H1 (cell line): ENCODE measurements around the gene BSN. TPM values are rescaled to one million over a fixed set of nuclear protein-coding genes. Genes with fewer than 3 reads are reported as not detected.

Source experiments
- CTCF ChIA-PET: fragments of 300-600 bp; sonication (Branson Sonifier 250); formaldehyde crosslinking; loops from one replicate; lab custom pipeline; 2021; ENCODE audit not compliant: partially characterized antibody; lab: Charles Lee
- POLR2A ChIA-PET: fragments of 300-600 bp; sonication (Branson Sonifier 250); formaldehyde crosslinking; loops from one replicate; lab custom pipeline; 2021; ENCODE audit warnings: inconsistent platforms; ENCODE audit not compliant: partially characterized antibody; lab: Charles Lee
- DNase-seq, 2 experiments: peaks; one replicate each; pipeline versions ENCODE4 v3.0.0 to v3.0.0-alpha.2; 2010 to 2022; ENCODE audit warnings: low spot score in 2 of 2, low read depth in 1 of 2, mixed read lengths in 1 of 2
- FAIRE-seq: peaks from 2 replicates; lab custom pipeline; 2011; peaks lifted over from hg19 to GRCh38; lab: Jason Lieb, UNC
- H2AFZ ChIP-seq: 2 replicates; pipeline ENCODE4 v1.8.1; 2012; ENCODE audit warnings: low read length, inconsistent platforms
- H2AK5ac ChIP-seq: 2 replicates; pipeline ENCODE4 v1.6.1; 2013; ENCODE audit warnings: low read depth, low read length
- H2BK120ac ChIP-seq: replicated peaks from 2 replicates; pipeline ENCODE3; 2013; ENCODE audit warnings: low read depth, low read length, inconsistent platforms
- H2BK12ac ChIP-seq: 2 replicates; pipeline ENCODE4 v1.6.1; 2013; ENCODE audit warnings: low read depth, low read length
- H2BK15ac ChIP-seq: 2 replicates; pipeline ENCODE4 v1.6.1; 2013; ENCODE audit warnings: low read length
- H2BK20ac ChIP-seq: 2 replicates; pipeline ENCODE4 v1.6.1; 2013; ENCODE audit warnings: low read length
- H2BK5ac ChIP-seq: 2 replicates; pipeline ENCODE4 v1.6.1; 2013; ENCODE audit warnings: low read depth, low read length
- H3K14ac ChIP-seq: 2 replicates; pipeline ENCODE4 v1.6.1; 2013; ENCODE audit warnings: inconsistent platforms; ENCODE audit not compliant: insufficient read length
- H3K18ac ChIP-seq: 2 replicates; pipeline ENCODE4 v1.6.1; 2013; ENCODE audit warnings: low read length; ENCODE audit errors: extremely low read depth
- H3K23ac ChIP-seq: 2 replicates; pipeline ENCODE4 v1.6.1; 2013; ENCODE audit warnings: inconsistent platforms; ENCODE audit not compliant: insufficient read length
- H3K23me2 ChIP-seq: 2 replicates; pipeline ENCODE4 v1.6.1; 2013; ENCODE audit warnings: low read depth, low read length
- H3K27ac ChIP-seq: 2 replicates; pipeline ENCODE4 v1.6.1; 2011; ENCODE audit warnings: low read depth, low read length, inconsistent platforms
- H3K27me3 ChIP-seq, 4 experiments: replicated peaks in 1 of 4; 1 replicate in 1 of 4; 2 replicates in 3 of 4; pipeline versions ENCODE4 v1.6.1 to v1.8.1; 2011 to 2013; ENCODE audit warnings: low read length in 3 of 4, mild to moderate bottlenecking in 3 of 4, inconsistent platforms in 2 of 4, mixed read lengths in 2 of 4, moderate library complexity in 1 of 4; ENCODE audit not compliant: control insufficient read depth in 3 of 4, insufficient read depth in 3 of 4; ENCODE audit errors: extremely low read depth in 1 of 4
- H3K36me3 ChIP-seq, 4 experiments: 2 replicates each; pipeline versions ENCODE4 v1.6.1 to v1.8.1; 2011 to 2013; ENCODE audit warnings: mild to moderate bottlenecking in 4 of 4, low read length in 3 of 4, moderate library complexity in 2 of 4, control low read depth in 1 of 4, inconsistent platforms in 1 of 4; ENCODE audit not compliant: insufficient read depth in 4 of 4, control insufficient read depth in 2 of 4
- H3K4ac ChIP-seq: replicated peaks from 2 replicates; pipeline ENCODE3; 2013; ENCODE audit warnings: low read length, low read depth, mixed read lengths, inconsistent platforms; ENCODE audit not compliant: insufficient read length
- H3K4me1 ChIP-seq, 4 experiments: replicated peaks in 1 of 4; 1 replicate in 1 of 4; 2 replicates in 3 of 4; pipeline versions ENCODE4 v1.6.1 to v1.8.1; 2011 to 2013; ENCODE audit warnings: low read length in 3 of 4, inconsistent platforms in 2 of 4, mixed read lengths in 1 of 4; ENCODE audit not compliant: insufficient read depth in 4 of 4, control insufficient read depth in 3 of 4
- H3K4me2 ChIP-seq, 2 experiments: 2 replicates each; pipeline versions ENCODE4 v1.6.1 to v1.8.1; 2011 to 2013; ENCODE audit warnings: low read depth in 2 of 2, low read length in 2 of 2, control low read depth in 1 of 2, inconsistent platforms in 1 of 2, mild to moderate bottlenecking in 1 of 2; ENCODE audit not compliant: insufficient read depth in 1 of 2
- H3K4me3 ChIP-seq, 4 experiments: fragments of 200-600, 300-600 bp in 1 of 4; sonication (generic), shearing (Covaris generic), sonication (Bioruptor Twin) in 1 of 4; 2 replicates each; pipeline versions ENCODE4 v1.5.1 to v1.8.1; 2011 to 2016; ENCODE audit warnings: low read length in 4 of 4, low read depth in 3 of 4, control low read depth in 2 of 4, inconsistent platforms in 2 of 4, mild to moderate bottlenecking in 2 of 4, mixed read lengths in 1 of 4, moderate library complexity in 1 of 4; ENCODE audit not compliant: insufficient read depth in 2 of 4; ENCODE audit errors: extremely low read depth in 1 of 4
- H3K56ac ChIP-seq: replicated peaks from 2 replicates; pipeline ENCODE3; 2013; ENCODE audit warnings: low read depth, mild to moderate bottlenecking, mixed read lengths, low read length, inconsistent platforms; ENCODE audit not compliant: insufficient read length
- H3K79me1 ChIP-seq: 2 replicates; pipeline ENCODE4 v1.6.1; 2013; ENCODE audit warnings: low read depth, low read length, control low read depth
- H3K79me2 ChIP-seq, 2 experiments: 2 replicates each; pipeline versions ENCODE4 v1.6.1 to v1.8.1; 2012 to 2013; ENCODE audit warnings: low read length in 2 of 2, mild to moderate bottlenecking in 2 of 2, inconsistent platforms in 1 of 2; ENCODE audit not compliant: insufficient read depth in 2 of 2, control insufficient read depth in 1 of 2
- H3K9ac ChIP-seq, 4 experiments: replicated peaks in 1 of 4; 1 replicate in 1 of 4; 2 replicates in 3 of 4; pipeline versions ENCODE4 v1.6.1 to v1.8.1; 2011 to 2013; ENCODE audit warnings: low read depth in 3 of 4, low read length in 3 of 4, control low read depth in 2 of 4, mild to moderate bottlenecking in 2 of 4, moderate library complexity in 2 of 4, inconsistent platforms in 1 of 4; ENCODE audit errors: extremely low read depth in 1 of 4
- H3K9me3 ChIP-seq, 2 experiments: 2 replicates each; pipeline versions ENCODE4 v1.6.1 to v1.8.1; 2012 to 2013; ENCODE audit warnings: mild to moderate bottlenecking in 2 of 2, moderate library complexity in 2 of 2, control low read depth in 1 of 2, inconsistent platforms in 1 of 2, low read depth in 1 of 2, low read length in 1 of 2, mixed read lengths in 1 of 2; ENCODE audit not compliant: insufficient read depth in 2 of 2
- H4K20me1 ChIP-seq, 2 experiments: replicated peaks in 1 of 2; 2 replicates each; pipeline versions ENCODE3 to v1.8.1; 2011 to 2013; ENCODE audit warnings: inconsistent platforms in 2 of 2, low read length in 2 of 2, mild to moderate bottlenecking in 1 of 2; ENCODE audit not compliant: insufficient read depth in 2 of 2, control insufficient read depth in 1 of 2
- H4K5ac ChIP-seq: 2 replicates; pipeline ENCODE4 v1.6.1; 2013; ENCODE audit warnings: low read length, low read depth, mixed read lengths, inconsistent platforms; ENCODE audit not compliant: insufficient read length
- H4K8ac ChIP-seq: 2 replicates; pipeline ENCODE4 v1.8.0; 2013; ENCODE audit warnings: mild to moderate bottlenecking, moderate library complexity, low read length, inconsistent platforms; ENCODE audit not compliant: insufficient read depth; ENCODE audit errors: extremely low read depth
- H4K91ac ChIP-seq: replicated peaks from 2 replicates; pipeline ENCODE3; 2013; ENCODE audit warnings: low read length, mixed read lengths, inconsistent platforms; ENCODE audit not compliant: insufficient read length
- ATF3 ChIP-seq: IDR thresholded peaks from 2 replicates; pipeline ENCODE4 v1.6.1; 2011; ENCODE audit warnings: low read depth, mild to moderate bottlenecking, low read length; ENCODE audit not compliant: insufficient read depth
- BRCA1 ChIP-seq: IDR thresholded peaks from 2 replicates; pipeline ENCODE4 v1.6.1; 2012; ENCODE audit warnings: low read depth, low read length, improper control_type of control experiment
- E2F6 ChIP-seq: IDR thresholded peaks from 2 replicates; pipeline ENCODE4 v1.6.1; 2012; ENCODE audit warnings: inconsistent platforms
- HDAC2 ChIP-seq, 2 experiments: fragments of 300-600 bp in 1 of 2; sonication (generic) in 1 of 2; IDR thresholded peaks; 2 replicates each; pipeline ENCODE4 v1.6.1; 2011 to 2012; ENCODE audit warnings: low read depth in 2 of 2, low read length in 2 of 2, mild to moderate bottlenecking in 2 of 2, moderate library complexity in 2 of 2, borderline replicate concordance in 1 of 2, inconsistent platforms in 1 of 2
- JUND ChIP-seq: IDR thresholded peaks from 2 replicates; pipeline ENCODE4 v1.6.1; 2011; ENCODE audit warnings: mild to moderate bottlenecking, improper control_type of control experiment, low read length
- PHF8 ChIP-seq: fragments of 200-600 bp; sonication (generic); conservative IDR thresholded peaks from 2 replicates; pipeline ENCODE4 v1.7.1; 2012; ENCODE audit warnings: low read depth, mild to moderate bottlenecking, inconsistent platforms, low read length, moderate library complexity
- POLR2A ChIP-seq, 2 experiments: IDR thresholded peaks; 1 replicate in 1 of 2; 2 replicates in 1 of 2; pipeline ENCODE4 v1.6.1; 2011; ENCODE audit warnings: low read depth in 2 of 2, low read length in 2 of 2, mild to moderate bottlenecking in 2 of 2; ENCODE audit errors: control extremely low read depth in 1 of 2
- SIRT6 ChIP-seq: IDR thresholded peaks from one replicate; pipeline ENCODE4 v1.7.1; 2012; ENCODE audit warnings: low read length, inconsistent platforms
- TAF7 ChIP-seq: optimal IDR thresholded peaks from 2 replicates; pipeline ENCODE3; 2011; ENCODE audit warnings: low read depth, mild to moderate bottlenecking, inconsistent platforms, low read length, moderate library complexity, borderline replicate concordance
- WGBS, 2 experiments: shearing (Covaris generic) in 1 of 2; methylation state at CpG; one replicate each; pipeline versions ENCODE4 v1.1.6 to v1.1.7; 2013 to 2015; ENCODE audit warnings: low lambda C conversion rate in 2 of 2, mixed read lengths in 2 of 2, inconsistent platforms in 1 of 2, low coverage in 1 of 2, missing lambda C conversion rate in 1 of 2; ENCODE audit not compliant: insufficient replicate concordance in 2 of 2, insufficient coverage in 1 of 2, insufficient read length in 1 of 2; ENCODE audit errors: extremely low coverage in 1 of 2, missing lambda C conversion rate in 1 of 2; 5-methylcytosine and 5-hydroxymethylcytosine counted together
- polyA plus RNA-seq, 7 experiments: library from polyadenylated mRNA; depleted of rRNA in 3 of 7; stranded (reverse) in 5 of 7; unstranded in 2 of 7; fragments of >200 nt in 5 of 7; fragments of 200-250 nt in 2 of 7; gene quantifications; 1 replicate in 5 of 7; 2 replicates in 1 of 7; 4 replicates in 1 of 7; pipeline versions ENCODE4 v1.2.1 to v1.2.3, GENCODE V29; 2011 to 2013; ENCODE audit warnings: missing spikeins in 2 of 7, mixed read lengths in 2 of 7
- total RNA-seq: library from RNA; stranded (reverse); fragmentation: NEBNext Ultra II Directional; extraction: Animal tissue kit (Norgen Biotek cat#: 25700); gene quantifications from 2 replicates; pipeline ENCODE4 v1.2.1, GENCODE V29; 2021
- TF ChIP-seq, protein P1 (sequence below), 3 experiments: IDR thresholded peaks; 1 replicate in 2 of 3; 2 replicates in 1 of 3; pipeline versions ENCODE4 v1.5.1 to v1.6.1; 2011; ENCODE audit warnings: low read length in 3 of 3, mild to moderate bottlenecking in 3 of 3, inconsistent platforms in 2 of 3, low read depth in 1 of 3, moderate library complexity in 1 of 3; ENCODE audit not compliant: insufficient read depth in 1 of 3; ENCODE audit errors: control extremely low read depth in 1 of 3

Gene BSN
- total and polyA plus RNA-seq, 2 of the 8 experiments (the other 6 are each of a cell fraction or from before 2014, with no cell fraction given), result 0.60 to 3.0 TPM

GRCh38 chr3:49658711-49659110 lies 104.4 kb downstream of the BSN start:
- Histone ChIP-seq H3K18ac (no peak overlapping the region), H2BK5ac (no peak overlapping the region), H3K56ac (no peak overlapping the region), H3K27me3 (no peaks in the 10 kb centered on the region), H4K5ac (no peak overlapping the region), H3K9me3 (no peaks in the 10 kb centered on the region), H4K91ac (no peak overlapping the region), H3K79me1 (no peaks in the 10 kb centered on the region; the same call in 1 of the 2 replicates), H3K4me1 (no peaks in the 10 kb centered on the region), H2BK12ac (no peak overlapping the region), H3K4me2 (no peak overlapping the region), H3K23me2 (no peaks in the 10 kb centered on the region), H2BK20ac (no peak overlapping the region), H4K8ac (no peak overlapping the region), H2BK120ac (no peak overlapping the region), H3K14ac (no peak overlapping the region), H3K4ac (no peak overlapping the region), H3K27ac (no peak overlapping the region), H2AK5ac (no peak overlapping the region), H2BK15ac (no peak overlapping the region), H3K4me3 (no peak overlapping the region), H2AFZ (no peak overlapping the region), H3K23ac (no peak overlapping the region), H3K9ac (no peak overlapping the region), H4K20me1 (no peaks in the 10 kb centered on the region), H3K79me2 (no peaks in the 10 kb centered on the region), H3K36me3 (no peaks in the 10 kb centered on the region)
- WGBS, 2 experiments, result 90% methylated on average over 2 of the region's 2 CpGs; no CpG with 5 or more reads in 1 of the 2 experiments
- FAIRE-seq (no peak), DNase-seq (no peak)
- CTCF ChIA-PET, result interaction anchor here (1.0 to 7.9 kb wide), 3 partner anchors 19 to 42 kb away, joined by 3 to 39 read pairs (median 3); no protein-coding TSS in a partner anchor
- POLR2A ChIA-PET, result no interaction called here
- TF ChIP-seq BRCA1, result no peak
- TF ChIP-seq ATF3, result no peak
- TF ChIP-seq PHF8, result no peak
- no peak for TF ChIP-seq JUND
- TF ChIP-seq E2F6, result no peak
- TF ChIP-seq TAF7, result no peak
- TF ChIP-seq POLR2A (IDR thresholded peaks at IDR 0.05; ENCODE audit: control extremely low read depth in 1 of 2, low read depth in 2 of 2, low read length in 2 of 2), result no peak
- TF ChIP-seq, protein P1, sequence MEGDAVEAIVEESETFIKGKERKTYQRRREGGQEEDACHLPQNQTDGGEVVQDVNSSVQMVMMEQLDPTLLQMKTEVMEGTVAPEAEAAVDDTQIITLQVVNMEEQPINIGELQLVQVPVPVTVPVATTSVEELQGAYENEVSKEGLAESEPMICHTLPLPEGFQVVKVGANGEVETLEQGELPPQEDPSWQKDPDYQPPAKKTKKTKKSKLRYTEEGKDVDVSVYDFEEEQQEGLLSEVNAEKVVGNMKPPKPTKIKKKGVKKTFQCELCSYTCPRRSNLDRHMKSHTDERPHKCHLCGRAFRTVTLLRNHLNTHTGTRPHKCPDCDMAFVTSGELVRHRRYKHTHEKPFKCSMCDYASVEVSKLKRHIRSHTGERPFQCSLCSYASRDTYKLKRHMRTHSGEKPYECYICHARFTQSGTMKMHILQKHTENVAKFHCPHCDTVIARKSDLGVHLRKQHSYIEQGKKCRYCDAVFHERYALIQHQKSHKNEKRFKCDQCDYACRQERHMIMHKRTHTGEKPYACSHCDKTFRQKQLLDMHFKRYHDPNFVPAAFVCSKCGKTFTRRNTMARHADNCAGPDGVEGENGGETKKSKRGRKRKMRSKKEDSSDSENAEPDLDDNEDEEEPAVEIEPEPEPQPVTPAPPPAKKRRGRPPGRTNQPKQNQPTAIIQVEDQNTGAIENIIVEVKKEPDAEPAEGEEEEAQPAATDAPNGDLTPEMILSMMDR (IDR thresholded peaks at IDR 0.05; ENCODE audit: control extremely low read depth in 1 of 3, insufficient read depth in 1 of 3, low read depth in 1 of 3, low read length in 3 of 3), result no peak
- TF ChIP-seq SIRT6, result no peak
- TF ChIP-seq HDAC2 (IDR thresholded peaks at IDR 0.05; ENCODE audit: borderline replicate concordance in 1 of 2, low read depth in 2 of 2, low read length in 2 of 2), result no peak
